Adrenal gland (tissue), 12 donors: ENCODE data around the gene GGNBP2. TPM values are rescaled to one million over a fixed set of nuclear protein-coding genes. Genes with fewer than 3 reads are reported as not detected.

Experiments
- DNase-seq, 7 donors: peaks; one replicate each; pipeline ENCODE4 v3.0.0-alpha.2; 2019 to 2020
- H3K27ac ChIP-seq, 5 donors: fragments of 200-600 bp; sonication (generic) in 4 of 5; 1 replicate in 3 of 5; 2 replicates in 2 of 5; pipeline versions ENCODE4 v1.5.1 to v1.8.0; 2016 to 2020; ENCODE audit warnings: mild to moderate bottlenecking in 1 of 5
- H3K27me3 ChIP-seq: fragments of 200-600 bp; 2 replicates; pipeline ENCODE4 v1.8.0; 2021
- H3K36me3 ChIP-seq, 2 donors: fragments of 200-600 bp; replicated peaks in 1 of 2; 1 replicate in 1 of 2; 2 replicates in 1 of 2; pipeline versions ENCODE4 v1.5.1 to v1.8.0; 2018 to 2022
- H3K4me1 ChIP-seq, 2 donors: fragments of 200-600 bp; replicated peaks in 1 of 2; 1 replicate in 1 of 2; 2 replicates in 1 of 2; pipeline versions ENCODE4 v1.5.1 to v1.8.0; 2018 to 2021
- H3K4me3 ChIP-seq, 4 donors: fragments of 200-600 bp; sonication (generic) in 3 of 4; one replicate each; pipeline ENCODE4 v1.5.1; 2016 to 2018
- H3K9me3 ChIP-seq, 3 donors: fragments of 200-600 bp; sonication (generic) in 1 of 3; replicated peaks in 1 of 3; 1 replicate in 2 of 3; 2 replicates in 1 of 3; pipeline versions ENCODE4 v1.5.1 to v1.8.0; 2016 to 2021
- CTCF ChIP-seq, 6 experiments: fragments of 450-650 bp in 4 of 6; fragments of 200-600 bp in 2 of 6; sonication (generic) in 1 of 6; IDR thresholded peaks; 1 replicate in 5 of 6; 2 replicates in 1 of 6; pipeline versions ENCODE4 v1.5.1 to v1.8.0; 2016 to 2021; ENCODE audit warnings: antibody characterized with exemption in 6 of 6, mild to moderate bottlenecking in 2 of 6, moderate library complexity in 1 of 6
- POLR2A ChIP-seq, 2 donors: fragments of 450-650 bp; IDR thresholded peaks; one replicate each; pipeline ENCODE4 v1.6.1; 2017; ENCODE audit warnings: antibody characterized with exemption in 2 of 2, mild to moderate bottlenecking in 2 of 2, moderate library complexity in 1 of 2
- WGBS, 4 donors: extraction: QIAGEN DNeasy Blood & Tissue Kit in 2 of 4; methylation state at CpG; one replicate each; pipeline versions ENCODE4 v1.1.5 to v1.1.7; 2013 to 2017; 5-methylcytosine and 5-hydroxymethylcytosine counted together
- intact Hi-C, 2 donors: fragments of 100-400 bp; cut with DNase I; formaldehyde crosslinking; loops; one replicate each; pipeline versions ENCODE4 v1.14.1 to v1.15.0; 2022 to 2023
- polyA plus RNA-seq, 3 donors: library from polyadenylated mRNA; stranded (reverse); fragments of 200-250 nt in 2 of 3; fragments of 350-450 nt in 1 of 3; fragmentation: Illumina TruSeq in 1 of 3; extraction: RNeasy Lipid Tissue Mini Kit (QIAGEN cat#74804) in 1 of 3; gene quantifications; one replicate each; pipeline ENCODE4 v1.2.3, GENCODE V29; 2013 to 2014
- total RNA-seq, 9 donors: library from RNA; depleted of rRNA in 4 of 9; stranded (reverse); fragments of >200 nt in 4 of 9; fragments of 120-200 nt in 1 of 9; fragmentation: NEBNext Ultra II Directional in 1 of 9; extraction: Animal tissue kit (Norgen Biotek cat#: 25700) in 1 of 9; gene quantifications; one replicate each; pipeline versions ENCODE4 v1.1.0 to v1.2.4, GENCODE V29; 2013 to 2023
- donor health status: healthy with polysubstance abuse.
- donor health status: Bipolar disorder and iron deficiency.
- donor health status: DM: yes; HTN: yes; CAD: no.
- donor health status: DM: no; HTN: no; CAD: no.
- donor health status: DM: no; HTN: no; CAD: no.
- donor health status: DM: yes; HTN: yes; CAD: no.

The GGNBP2 gene
- total and polyA plus RNA-seq, 12 donors, result 30.4 to 87.3 (median 60.4) TPM

DNA sequence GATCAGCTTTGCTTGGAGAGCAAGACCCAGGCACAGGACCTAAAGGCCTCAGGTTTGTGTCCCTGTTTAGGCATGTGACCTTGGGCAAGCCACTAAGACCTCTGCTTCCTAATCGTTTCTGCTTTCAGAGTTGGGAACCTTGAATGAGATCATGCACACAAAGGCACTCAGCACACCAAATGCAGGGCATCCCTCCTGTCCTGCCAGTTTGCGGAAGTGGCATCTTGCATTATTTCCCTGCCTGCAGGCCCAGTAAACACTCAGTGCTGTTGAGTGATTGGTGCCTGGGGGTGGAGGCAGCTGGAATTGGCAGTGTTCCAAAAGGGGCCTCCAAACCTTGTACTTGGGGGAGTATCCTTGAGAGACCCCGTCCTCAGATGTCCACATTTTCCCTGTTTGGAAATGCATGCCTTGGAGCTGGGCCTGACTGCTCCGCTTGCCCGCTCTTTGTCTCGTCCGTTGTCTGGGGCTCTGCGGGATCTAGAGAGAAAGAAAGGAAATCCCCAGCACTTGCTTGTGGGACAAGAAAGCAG, 85.3 kb downstream of the GGNBP2 start:
- no peak for TF ChIP-seq POLR2A (IDR thresholded peaks at IDR 0.05)
- no peak for TF ChIP-seq CTCF (IDR thresholded peaks at IDR 0.05)
- H3K36me3 ChIP-seq, result no peaks in the 10 kb centered on the region
- DNase-seq, result peak in 1 of 7 donors; percentile 26
- H3K27me3 ChIP-seq, result no peaks in the 10 kb centered on the region
- 74 to 94% (median 88%) methylated on average over 6 to 8 of the region's 8 CpGs for WGBS, 4 donors
- no peak overlapping the region for H3K4me3 ChIP-seq
- intact Hi-C loops, result loop anchor here in 1 of 2 donors (2.0 to 10.0 kb wide), 3 partner anchors 417 to 595 kb away; no protein-coding TSS in a partner anchor
- no peak overlapping the region for H3K27ac ChIP-seq
- H3K9me3 ChIP-seq, result no peaks in the 10 kb centered on the region
- no peaks in the 10 kb centered on the region for H3K4me1 ChIP-seq

DNA sequence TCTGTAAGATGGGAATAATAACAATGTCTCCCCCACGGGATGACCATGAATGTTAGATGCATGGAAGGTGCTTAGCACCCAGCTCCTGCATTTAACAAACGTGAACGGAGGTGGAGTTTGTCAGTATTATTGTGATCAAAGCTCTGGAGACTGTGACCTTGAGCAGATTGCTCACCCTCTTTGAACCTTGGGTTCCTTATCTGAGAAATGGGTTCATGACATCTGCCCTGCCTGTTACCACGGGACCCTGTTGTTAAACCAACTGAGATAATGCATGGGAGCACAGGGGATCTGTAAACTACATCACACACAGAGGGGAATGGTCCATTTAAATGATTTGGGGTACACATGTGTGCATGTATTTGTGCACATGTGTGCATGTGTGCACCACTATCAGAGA, 86.3 kb downstream of the GGNBP2 start:
- Histone ChIP-seq H3K4me3 (no peak overlapping the region), H3K4me1 (no peaks in the 10 kb centered on the region), H3K27me3 (no peaks in the 10 kb centered on the region), H3K36me3 (no peaks in the 10 kb centered on the region), H3K27ac (no peak overlapping the region), H3K9me3 (no peaks in the 10 kb centered on the region)
- 44 to 57% (median 51%) methylated on average over 3 to 4 of the region's 4 CpGs for WGBS, 4 donors
- DNase-seq, result no peak
- TF ChIP-seq CTCF (IDR thresholded peaks at IDR 0.05) (no peak), POLR2A (IDR thresholded peaks at IDR 0.05) (no peak)
- intact Hi-C loops, result no loop called here

DNA sequence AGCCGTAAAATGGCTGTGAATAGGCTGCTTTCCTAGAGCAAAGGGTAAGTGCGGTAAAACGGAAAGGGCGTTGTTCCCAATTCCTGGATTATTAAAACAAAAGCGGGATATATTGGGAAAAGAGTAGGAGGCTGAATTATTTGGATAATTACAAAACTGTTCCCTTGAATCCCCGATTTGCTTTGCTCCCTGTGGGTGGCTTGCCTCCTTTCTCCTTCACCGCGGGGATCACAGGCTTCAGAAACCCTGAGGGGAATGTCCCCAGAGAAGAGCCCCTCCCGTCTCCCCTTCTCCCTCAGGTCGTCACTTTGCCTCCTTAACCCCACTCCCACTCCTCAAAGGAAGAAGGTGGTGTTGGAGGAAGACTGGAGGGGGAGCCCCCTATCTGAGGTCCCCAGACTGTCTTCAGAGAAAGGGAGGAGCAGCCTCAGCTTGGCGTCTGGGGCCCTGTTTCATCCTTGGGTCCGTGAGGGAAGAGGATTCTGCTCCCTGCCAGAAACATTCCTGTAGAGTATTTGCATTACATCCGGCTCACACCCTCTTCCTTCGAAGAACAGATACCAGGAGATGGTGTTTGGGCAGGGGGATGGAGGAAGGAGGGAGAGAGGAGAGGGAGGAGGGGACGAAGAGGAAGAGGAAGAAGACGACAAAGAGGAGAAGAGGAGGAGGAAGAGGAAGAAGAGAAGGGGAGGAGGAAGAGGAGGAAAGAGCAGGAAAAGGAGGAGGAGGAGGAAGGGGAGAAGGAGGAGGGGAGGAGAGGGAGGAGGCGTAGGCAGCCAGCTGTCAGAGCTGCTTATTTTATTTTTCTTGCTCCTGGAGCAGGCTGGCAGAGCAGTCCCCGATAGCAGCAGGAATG, 88.4 kb downstream of the GGNBP2 start:
- H3K4me3 ChIP-seq, result no peak overlapping the region
- intact Hi-C loops, result no loop called here
- no peak for TF ChIP-seq POLR2A (IDR thresholded peaks at IDR 0.05)
- TF ChIP-seq CTCF (IDR thresholded peaks at IDR 0.05), result no peak
- H3K27ac ChIP-seq, result no peak overlapping the region
- H3K36me3 ChIP-seq, result no peaks in the 10 kb centered on the region
- 57 to 67% (median 60%) methylated on average over 18 of the region's 18 CpGs for WGBS, 4 donors
- H3K4me1 ChIP-seq, result no peaks in the 10 kb centered on the region
- H3K9me3 ChIP-seq, result no peaks in the 10 kb centered on the region
- H3K27me3 ChIP-seq, result no peaks in the 10 kb centered on the region
- no peak for DNase-seq

Other genes starting within 250 kb of the GGNBP2 start
- not detected for gene TBC1D3G, start 221.0 kb upstream of the GGNBP2 start, total RNA-seq
- gene TBC1D3G, start 221.0 kb upstream of the GGNBP2 start, polyA plus RNA-seq, result 10 to 100 TPM in 1 of 3 donors, 1 to 10 TPM in 1, not detected in 1; 2.7 to 79.7 TPM
- gene TBC1D3H, start 156.5 kb upstream of the GGNBP2 start, total RNA-seq, result not detected
- gene TBC1D3H, start 156.5 kb upstream of the GGNBP2 start, polyA plus RNA-seq, result 1 to 10 TPM in 1 of 3 donors, not detected in 2; 6.4 TPM
- 10 to 100 TPM; 13.6 to 65.6 (median 37.9) TPM for gene ZNHIT3, start 58.2 kb upstream of the GGNBP2 start, total RNA-seq
- gene ZNHIT3, start 58.2 kb upstream of the GGNBP2 start, polyA plus RNA-seq, result 10 to 100 TPM; 26.5 to 59.8 (median 34.5) TPM
- gene MYO19, start 10.1 kb upstream of the GGNBP2 start, total RNA-seq, result 10 to 100 TPM; 12.0 to 32.5 (median 28.3) TPM
- gene MYO19, start 10.1 kb upstream of the GGNBP2 start, polyA plus RNA-seq, result 10 to 100 TPM; 16.3 to 43.6 (median 37.5) TPM
- 10 to 100 TPM in 1 of 9 donors, 1 to 10 TPM in 8; 1.7 to 13.2 (median 4.8) TPM for gene PIGW, start 9.9 kb upstream of the GGNBP2 start, total RNA-seq
- 10 to 100 TPM in 1 of 3 donors, 1 to 10 TPM in 2; 2.4 to 14.6 (median 3.0) TPM for gene PIGW, start 9.9 kb upstream of the GGNBP2 start, polyA plus RNA-seq
- gene DHRS11, start 47.0 kb downstream of the GGNBP2 start, total RNA-seq, result 10 to 100 TPM in 7 of 9 donors, 1 to 10 TPM in 2; 5.9 to 28.1 (median 11.3) TPM
- gene DHRS11, start 47.0 kb downstream of the GGNBP2 start, polyA plus RNA-seq, result 10 to 100 TPM; 12.8 to 21.3 (median 13.8) TPM
- 10 to 100 TPM in 4 of 9 donors, 1 to 10 TPM in 5; 5.2 to 18.5 (median 9.8) TPM for gene MRM1, start 56.7 kb downstream of the GGNBP2 start, total RNA-seq
- gene MRM1, start 56.7 kb downstream of the GGNBP2 start, polyA plus RNA-seq, result 10 to 100 TPM in 1 of 3 donors, 1 to 10 TPM in 2; 6.9 to 10.1 (median 7.0) TPM